Hematopoietic multipotent progenitor cell treated with erythropoietin and hydrocortisone succinate and interleukin-3 and kit ligand, for 17 days (in vitro differentiated cells): Measurements from ENCODE around the gene OR6J1.

ENCODE experiments used
- DNase-seq: peaks from one replicate; pipeline ENCODE4 v3.0.0-alpha.2; 2015; ENCODE audit warnings: low spot score

The OR6J1 gene

DNA sequence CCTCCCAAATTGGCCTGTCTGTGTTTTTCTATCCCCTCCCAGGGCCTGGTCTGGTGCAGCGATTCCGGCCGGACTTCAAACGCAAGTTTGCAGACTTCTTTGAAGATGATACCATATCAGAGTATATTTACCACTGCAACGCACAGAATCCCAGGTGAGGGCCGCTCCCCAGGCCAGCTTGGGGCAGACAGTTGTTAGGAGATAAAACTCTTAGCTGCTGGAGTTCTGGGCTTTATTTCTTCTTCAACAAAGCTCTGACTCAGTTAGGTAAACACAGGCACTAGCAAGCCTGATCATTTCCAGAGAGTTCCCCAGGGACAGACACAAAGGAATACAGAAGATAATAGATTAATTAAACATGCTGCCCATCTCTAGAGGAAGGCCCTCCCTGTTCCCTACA is 37.8 kb downstream of the OR6J1 start:
- no peak for DNase-seq

DNA sequence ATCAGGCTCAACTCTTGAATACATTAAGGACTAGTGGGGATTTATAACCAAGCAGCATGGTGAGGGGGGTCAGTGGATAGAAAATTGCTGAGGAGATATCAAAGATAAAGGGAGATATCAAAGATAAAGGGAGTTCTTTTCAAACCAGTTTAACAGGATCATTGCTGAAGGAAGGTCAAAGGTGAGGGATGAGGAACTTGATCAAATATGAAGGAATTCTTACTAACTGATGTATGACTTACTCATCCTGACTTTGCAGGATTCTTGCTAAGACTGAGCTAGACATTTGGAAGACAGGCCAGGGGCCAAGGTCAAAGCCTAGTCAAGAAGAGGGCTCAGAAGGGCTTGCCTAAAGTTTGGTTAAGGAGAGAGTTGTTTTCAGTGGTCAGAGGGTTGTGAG is 41.3 kb downstream of the OR6J1 start:
- no peak for DNase-seq

DNA sequence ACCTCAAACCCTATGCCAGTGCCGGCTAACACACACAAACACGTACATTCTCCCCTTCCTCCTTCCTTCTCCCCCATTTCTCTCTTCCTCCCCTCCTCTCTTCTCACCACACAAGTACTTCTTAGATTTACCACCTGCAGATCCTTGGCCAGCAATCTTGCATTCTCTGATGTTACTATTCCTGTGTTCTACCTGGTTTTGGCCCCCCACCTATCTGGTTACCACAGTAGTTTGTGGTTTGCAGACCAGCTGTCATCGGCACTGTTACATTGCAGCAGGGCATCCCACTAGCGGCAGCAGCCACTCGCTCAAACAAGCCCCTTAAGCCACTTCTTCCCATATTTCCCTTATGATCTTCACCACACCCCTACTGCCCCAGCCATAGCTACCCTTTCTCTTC is 42.2 kb downstream of the OR6J1 start:
- DNase-seq: no peak

DNA sequence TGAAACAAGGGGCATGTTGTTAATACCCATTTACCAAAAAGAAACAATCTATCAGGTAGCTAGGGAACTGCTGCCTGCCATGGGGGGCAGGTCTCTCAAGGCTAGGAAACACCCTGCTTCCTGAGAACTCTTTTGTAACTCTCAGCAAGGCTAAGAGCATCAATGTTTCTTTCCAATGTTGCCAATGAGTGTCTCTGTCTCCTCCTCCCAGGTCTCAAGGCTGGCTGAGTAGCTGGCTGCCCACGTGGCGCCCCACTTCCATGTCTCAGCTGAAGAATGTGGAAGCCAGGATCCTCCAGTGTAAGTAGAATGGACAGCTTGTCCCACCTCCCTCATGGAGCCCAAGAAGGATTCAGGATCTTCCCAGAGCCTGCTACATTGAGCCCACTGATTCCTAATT is 42.7 kb downstream of the OR6J1 start:
- DNase-seq: no peak

DNA sequence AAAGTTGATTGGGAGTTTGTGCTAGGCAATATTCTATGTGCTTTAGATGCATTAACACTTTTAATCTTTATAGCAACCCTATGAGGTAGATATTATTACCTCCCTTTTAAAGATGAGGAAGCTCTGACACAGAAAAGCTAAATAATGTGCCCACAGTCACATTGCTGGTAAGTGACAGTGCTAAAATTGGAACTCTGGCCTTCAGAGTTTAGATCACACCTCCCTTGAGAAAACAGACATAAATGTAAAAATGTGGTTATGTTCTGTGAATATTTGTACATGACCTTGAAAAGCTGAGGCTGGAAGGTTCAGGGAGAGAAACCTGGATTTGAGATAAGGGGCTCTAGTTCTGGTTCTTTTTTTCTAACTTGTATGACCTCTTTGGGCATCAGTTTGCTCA is 44.1 kb downstream of the OR6J1 start:
- DNase-seq: no peak

DNA sequence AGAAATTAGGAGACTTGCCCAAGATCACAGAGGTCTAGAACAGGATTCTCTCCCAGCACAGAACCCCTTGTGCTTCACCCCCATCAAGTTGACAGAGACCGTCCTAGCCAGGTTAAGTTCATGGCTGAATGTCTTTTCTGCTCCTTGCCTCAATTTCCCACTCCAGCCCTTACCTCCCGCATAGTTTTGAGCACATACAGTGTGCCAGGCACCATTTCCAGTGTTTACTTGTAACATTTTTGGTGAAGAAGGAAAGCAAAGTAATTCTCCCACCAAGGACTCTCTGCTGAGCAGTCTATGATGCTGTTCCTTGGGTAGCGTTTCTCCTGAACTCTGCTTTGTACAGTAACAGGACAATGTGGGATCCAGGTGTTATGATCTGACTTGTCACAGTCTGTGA is 44.8 kb downstream of the OR6J1 start:
- DNase-seq: no peak

DNA sequence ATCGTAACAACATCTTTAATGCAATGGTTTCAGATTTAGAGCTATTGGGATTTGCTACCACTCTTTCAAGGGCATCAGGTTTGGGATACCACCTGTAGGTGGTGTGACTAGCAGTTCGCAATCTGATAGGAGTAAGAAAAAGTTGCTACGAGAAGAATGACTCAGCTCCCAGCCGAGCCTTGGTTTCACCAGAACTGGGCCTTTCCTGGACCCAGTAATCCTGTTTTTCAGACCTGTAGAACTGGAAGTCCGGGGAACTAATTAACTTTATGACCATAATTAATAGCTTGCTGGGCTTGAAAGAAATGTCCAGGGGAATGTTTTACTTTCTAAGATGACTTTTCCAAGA is 45.3 kb downstream of the OR6J1 start:
- peak; percentile 90 for DNase-seq

DNA sequence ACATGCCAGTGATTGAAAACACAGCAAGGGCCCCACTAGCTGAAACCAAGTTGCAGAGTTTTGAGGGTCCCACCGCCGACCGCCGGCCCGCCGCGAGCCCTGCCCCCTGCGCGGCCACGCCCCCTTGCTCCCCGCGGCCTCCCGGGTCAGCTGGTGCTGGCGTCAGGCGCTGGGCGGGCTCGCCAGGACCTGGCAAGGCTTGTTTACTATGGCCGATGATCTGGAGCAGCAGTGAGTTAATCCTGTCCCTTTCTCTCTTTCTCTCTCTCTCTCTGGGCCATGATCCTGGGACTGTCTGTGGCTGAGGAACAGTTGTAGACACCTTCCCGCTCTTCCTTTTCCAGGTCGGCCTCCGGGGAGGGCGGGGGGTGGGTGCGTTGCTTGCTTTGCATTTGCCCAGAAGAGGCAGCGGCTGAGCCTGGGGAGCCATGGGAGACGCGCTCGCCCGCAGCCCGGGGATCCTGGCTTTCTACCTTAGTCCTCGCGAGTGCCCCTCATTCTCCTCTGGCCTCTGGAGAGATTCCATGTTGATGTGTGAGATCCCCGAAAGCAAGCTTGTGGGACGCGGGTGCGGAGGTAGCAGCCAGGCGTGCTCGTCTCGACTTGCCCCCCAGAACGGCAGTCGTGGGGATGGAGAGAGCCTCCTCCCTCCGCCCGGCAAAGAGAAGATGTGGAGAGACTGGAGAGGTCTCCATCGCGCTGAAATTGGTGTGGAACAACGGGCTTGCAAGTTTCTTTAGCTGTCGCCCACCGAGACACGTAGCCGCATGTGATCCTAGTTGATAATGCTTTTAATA is 45.9 kb downstream of the OR6J1 start, which contains the start of gene ABHD4:
Gene ABHD4, plus strand, starts transcription at position 202 of the 797 bp plus-strand sequence. Its CDS starts 7 bp downstream, at position 209.
- peak; percentile 88 for DNase-seq

DNA sequence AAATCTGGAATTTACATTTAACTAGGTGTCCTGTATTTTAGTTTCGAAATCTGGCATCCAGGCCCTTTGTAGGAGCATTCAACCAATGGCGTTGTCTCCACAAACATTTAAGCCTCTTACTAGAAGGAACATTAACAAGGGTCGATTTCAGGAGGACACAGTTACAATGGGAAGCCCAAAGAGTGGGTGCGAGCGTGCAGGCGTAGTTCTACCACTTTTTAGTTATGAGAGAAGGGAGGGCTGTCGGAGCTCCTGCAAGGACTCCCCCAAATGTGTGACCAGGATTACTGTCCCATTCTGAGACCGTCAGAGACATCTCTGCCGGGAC is 46.4 kb downstream of the OR6J1 start:
- DNase-seq: no peak

DNA sequence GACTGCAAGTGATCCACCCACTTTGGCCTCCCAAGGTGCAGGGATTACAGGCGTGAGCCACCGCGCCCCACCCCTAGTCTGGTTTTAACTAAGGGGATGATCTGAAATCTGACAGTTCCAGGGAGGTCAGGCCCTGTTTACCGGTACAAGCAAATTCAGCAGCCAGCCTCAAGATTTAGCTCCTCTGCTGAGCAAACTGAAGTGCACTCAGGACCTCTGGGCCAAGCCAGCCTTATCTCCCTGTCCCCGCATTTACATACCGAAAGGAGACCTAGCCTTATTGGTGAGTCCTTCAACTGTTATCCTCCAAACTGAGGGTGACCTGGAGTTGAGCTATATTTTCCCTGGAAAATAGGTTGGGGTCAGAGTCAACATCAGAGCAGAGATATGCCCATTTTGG is 46.9 kb downstream of the OR6J1 start:
- DNase-seq: peak; percentile 57

DNA sequence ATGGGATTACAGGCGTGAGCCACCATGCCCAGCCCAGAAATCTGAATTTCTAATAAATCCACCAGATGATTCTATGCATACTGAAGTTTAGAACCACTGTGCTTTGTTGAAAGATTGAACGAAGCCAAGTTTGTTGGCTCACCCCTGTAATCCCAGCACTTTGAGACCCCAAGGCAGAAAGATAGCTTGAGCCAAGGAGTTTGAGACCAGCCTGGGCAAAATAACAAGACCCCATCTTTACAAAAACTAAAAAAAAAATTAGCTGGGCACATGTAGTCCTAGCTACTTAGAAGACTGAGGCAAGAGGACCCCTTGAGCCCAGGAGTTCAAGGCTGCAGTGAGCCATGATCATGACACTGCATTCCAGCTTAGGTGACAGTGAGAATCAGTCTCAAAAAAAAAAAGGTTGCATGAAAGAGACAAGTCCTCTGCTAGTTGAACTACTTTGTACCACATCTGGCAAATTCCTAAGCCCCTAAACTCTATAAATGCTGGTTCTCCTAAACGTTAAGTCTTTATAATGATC is 47.7 kb downstream of the OR6J1 start:
- DNase-seq: no peak

DNA sequence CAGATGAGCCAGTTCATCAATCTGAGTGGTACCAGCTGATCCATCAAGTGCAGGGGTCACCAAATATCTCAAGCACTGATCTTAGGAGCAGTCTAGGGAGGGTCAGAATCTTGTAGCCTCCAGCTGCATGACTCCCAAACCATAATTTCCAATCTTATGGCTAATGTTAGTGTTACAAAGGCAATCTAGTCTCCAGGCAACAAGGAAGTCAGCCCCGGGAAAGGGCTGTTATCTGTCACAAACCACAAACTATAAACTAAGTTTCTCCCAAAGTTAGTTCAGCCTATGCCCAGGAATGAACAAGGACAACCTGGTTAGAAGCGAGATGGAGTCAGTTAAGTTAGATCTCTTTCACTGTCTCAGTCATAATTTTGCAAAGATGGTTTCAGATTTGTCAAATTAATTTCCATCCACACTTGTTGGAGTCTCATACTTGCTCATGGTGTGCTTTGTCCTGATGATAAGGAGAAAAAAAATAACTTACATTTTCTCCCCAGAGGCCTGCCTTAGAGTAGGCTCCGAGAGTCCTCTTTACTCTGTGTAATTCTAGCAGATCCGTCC is 49.9 kb downstream of the OR6J1 start:
- DNase-seq: no peak

DNA sequence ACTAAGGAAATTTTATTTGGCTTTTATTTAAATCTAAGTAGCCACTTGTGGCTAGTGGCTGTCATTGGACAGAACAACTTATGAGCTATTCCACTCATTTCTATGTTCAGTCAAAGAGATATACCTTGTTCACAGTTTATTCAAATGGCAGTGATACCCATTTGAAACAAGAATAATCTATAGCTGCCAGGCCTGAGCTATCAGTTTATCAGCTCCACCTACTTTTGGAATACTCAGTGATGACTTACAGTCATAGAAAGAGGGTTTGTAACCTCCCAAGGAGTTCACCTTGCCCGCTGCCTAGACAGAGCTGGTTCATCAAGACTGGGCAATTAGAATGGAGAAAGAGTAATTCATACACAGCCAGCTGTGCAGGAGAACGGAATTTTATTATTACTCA is 50.6 kb downstream of the OR6J1 start:
- peak; percentile 45 for DNase-seq

DNA sequence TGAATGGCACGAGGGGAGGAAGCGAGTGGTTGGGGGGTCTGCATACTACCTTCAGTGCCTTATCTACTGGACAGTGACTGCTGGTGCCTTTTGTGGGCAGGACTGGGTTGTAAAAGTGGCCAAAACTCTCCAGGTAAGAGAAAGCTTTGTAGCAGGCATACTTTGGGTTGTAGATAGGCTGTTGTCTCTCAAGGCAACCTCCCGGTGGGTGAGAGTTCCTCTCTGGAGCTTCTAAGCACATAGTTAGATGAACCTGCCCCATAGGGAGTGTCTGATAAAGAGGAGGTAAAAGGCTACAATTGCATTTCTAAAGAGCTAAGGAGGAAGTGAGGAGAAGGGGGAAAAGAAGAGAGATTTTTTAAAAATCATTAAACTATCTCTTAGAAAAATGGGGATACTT is 51.0 kb downstream of the OR6J1 start:
- DNase-seq: no peak

DNA sequence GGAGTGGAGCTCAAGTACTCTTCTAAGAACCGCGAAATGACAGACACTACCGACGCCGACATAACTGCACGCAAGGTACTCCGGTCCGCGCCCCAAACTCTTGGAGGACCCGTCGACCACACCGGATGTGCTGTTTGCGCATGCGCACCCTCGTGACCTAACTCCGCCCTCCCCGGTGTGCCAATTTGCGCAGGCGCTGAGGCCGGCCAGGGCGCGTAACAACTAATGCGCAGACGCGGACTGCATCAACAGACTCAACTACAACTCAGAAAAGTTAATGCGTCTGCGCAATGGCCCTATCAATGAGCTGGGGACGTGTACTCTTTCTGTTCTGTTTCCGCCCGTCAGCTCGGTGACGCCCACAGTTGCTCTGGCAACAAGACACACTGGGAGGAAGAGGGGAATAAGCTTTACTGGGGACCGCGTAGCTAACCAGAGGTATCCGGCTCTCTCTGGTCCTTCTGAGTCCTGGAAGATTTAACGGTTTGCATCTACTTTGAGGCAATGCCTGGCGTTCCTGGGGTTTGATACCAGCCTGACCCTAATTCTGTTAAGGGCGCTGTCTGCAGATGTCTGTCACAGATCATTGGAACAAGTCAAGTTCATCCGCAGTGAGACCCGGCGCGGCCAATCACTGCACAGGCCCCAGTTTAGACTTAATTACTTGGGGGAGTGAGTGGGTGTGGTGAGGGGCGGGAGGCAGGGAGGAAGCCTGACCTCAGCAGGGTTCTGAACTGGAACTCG is 54.9 kb downstream of the OR6J1 start, which contains the start of gene DAD1:
Gene DAD1, minus strand, starts transcription at position 129 of the 744 bp plus-strand sequence. Its CDS starts 67 bp downstream, at position 62.
- peak; percentile 100 for DNase-seq

DNA sequence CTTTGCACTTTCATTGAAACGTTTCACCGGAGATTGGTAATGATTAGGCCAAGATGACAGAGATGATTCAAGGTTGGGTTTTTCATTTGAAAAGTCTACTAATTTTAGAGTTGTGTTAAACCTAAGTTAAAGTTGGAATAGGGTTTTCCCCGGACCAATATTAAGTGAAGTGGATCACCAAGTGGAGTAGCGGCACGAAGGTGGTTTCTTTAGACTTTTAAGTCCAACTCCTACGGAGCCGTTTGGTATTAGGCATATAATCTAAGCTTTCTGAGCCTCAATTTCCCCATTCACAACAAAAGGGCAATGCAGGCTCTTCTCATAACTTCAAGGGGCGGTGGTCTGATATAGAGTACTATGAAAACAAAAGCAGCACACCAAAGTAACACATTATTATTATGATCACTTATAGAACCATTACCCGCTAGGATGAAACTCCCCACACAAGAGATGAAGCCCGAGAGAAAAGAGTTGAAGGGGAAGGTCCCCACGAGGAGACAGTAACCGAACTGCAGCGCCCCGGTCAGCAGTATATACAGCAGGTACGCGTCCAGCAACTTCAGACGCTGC is 55.5 kb downstream of the OR6J1 start:
- no peak for DNase-seq

DNA sequence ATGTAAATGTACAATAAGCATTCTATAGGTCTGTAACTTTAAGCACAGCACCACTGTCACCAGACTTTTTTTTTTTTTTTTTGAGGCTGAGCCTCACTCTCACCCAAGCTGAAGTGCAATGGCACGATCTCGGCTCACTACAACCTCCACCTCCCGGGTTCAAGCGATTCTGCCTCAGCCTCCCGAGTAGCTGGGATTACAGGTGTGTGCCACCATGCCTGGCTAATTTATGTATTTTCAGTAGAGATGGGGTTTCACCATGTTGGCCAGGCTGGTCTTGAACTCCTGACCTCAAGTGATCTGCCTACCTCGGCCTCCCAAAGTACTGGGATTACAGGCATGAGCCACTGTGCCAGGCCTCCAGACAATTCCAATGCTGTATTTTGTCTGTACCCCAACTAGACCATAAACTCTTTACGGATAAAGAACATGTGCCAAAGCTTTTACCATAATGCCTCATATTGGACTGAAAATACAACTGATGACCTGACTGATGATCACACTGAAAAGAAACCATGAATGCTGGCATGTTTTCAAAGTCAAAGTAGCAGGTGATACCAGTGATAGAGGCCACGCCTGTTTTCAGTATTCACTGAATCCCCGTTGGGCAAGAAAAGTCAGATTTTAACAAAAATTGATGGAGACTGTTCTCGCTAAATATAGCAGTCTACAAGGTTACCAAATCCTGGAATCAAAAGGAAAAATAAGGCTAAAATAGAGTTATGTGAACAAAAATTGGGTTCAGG is 56.3 kb downstream of the OR6J1 start:
- peak; percentile 80 for DNase-seq

DNA sequence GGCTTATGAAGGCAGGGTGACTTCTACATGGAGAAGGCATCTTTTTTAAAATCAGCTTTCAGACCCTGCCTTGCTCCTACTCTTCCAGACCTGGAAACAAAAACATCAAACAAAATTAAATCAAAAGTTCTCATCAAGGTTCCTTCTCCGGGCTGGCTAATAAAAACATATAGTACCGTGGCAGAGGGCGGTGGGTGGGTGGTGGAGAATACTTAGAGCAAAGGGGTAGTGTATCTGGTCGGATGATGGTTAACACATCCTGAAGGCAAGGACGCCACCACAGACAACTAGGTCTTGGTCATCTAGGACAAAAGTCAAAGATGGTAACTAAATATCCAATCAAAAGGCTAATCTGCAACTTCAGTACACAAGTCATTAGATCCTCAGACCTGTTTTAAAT is 56.9 kb downstream of the OR6J1 start:
- no peak for DNase-seq

DNA sequence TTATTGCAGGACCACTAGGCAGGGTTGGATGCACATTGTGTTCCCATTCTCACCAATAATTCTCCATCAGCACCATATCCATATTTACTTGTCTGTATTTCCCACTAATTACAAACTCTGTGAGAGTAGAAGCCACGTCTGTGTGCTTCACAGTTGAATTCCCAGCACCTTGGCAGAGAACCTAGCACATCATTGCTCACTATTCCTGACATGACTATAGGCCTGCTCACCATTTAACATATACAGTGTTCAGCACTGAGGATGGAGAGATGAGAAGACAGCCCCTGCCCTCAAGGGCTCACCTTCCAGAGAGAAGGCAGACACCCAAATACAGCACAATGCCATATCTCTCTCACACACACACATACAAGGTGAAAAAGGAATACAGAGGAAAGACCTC is 60.2 kb downstream of the OR6J1 start:
- no peak for DNase-seq
